SK-N-SH treated with all-trans-retinoic acid at 6 μM for 48 hours (cell line): ENCODE measurements around the gene SRP54.

Experiments
- ARNTL ChIP-seq: fragments of 450-650 bp; formaldehyde crosslinking; IDR thresholded peaks from 2 replicates; pipeline ENCODE4 v1.5.0; 2020; ENCODE audit warnings: low read depth, mild to moderate bottlenecking, moderate library complexity, borderline replicate concordance
- BACH2 ChIP-seq: fragments of 250-450 bp; sonication (Bioruptor Pico); IDR thresholded peaks from 2 replicates; pipeline ENCODE4 v1.9.0; 2021; ENCODE audit warnings: mild to moderate bottlenecking, borderline replicate concordance
- CSDC2 ChIP-seq: fragments of 250-450 bp; sonication (Bioruptor Pico); IDR thresholded peaks from 2 replicates; pipeline ENCODE4 v1.5.0; 2020; ENCODE audit warnings: mild to moderate bottlenecking, moderate library complexity
- CSRNP3 ChIP-seq: fragments of 250-450 bp; sonication (Bioruptor Pico); IDR thresholded peaks from 2 replicates; pipeline ENCODE4 v1.5.1; 2021; ENCODE audit warnings: mild to moderate bottlenecking, moderate library complexity
- ESRRG ChIP-seq: fragments of 250-450 bp; sonication (Bioruptor Pico); IDR thresholded peaks from 2 replicates; pipeline ENCODE4 v1.6.1; 2021; ENCODE audit warnings: mild to moderate bottlenecking
- POU6F1 ChIP-seq: fragments of 250-450 bp; sonication (Bioruptor Pico); IDR thresholded peaks from 2 replicates; pipeline ENCODE4 v1.8.0; 2021; ENCODE audit warnings: low read depth, mild to moderate bottlenecking, moderate library complexity, borderline replicate concordance
- RARB ChIP-seq: fragments of 250-450 bp; sonication (Bioruptor Pico); IDR thresholded peaks from 2 replicates; pipeline ENCODE4 v1.8.0; 2021; ENCODE audit warnings: mild to moderate bottlenecking, moderate library complexity
- TOX ChIP-seq: fragments of 250-450 bp; sonication (Bioruptor Pico); IDR thresholded peaks from 2 replicates; pipeline ENCODE4 v1.8.0; 2021; ENCODE audit warnings: mild to moderate bottlenecking, moderate library complexity, borderline replicate concordance
- TSHZ2 ChIP-seq: fragments of 250-450 bp; sonication (Bioruptor Pico); IDR thresholded peaks from 2 replicates; pipeline ENCODE4 v1.5.0; 2020; ENCODE audit warnings: mild to moderate bottlenecking, moderate library complexity
- ZFP30 ChIP-seq: fragments of 450-650 bp; formaldehyde crosslinking; IDR thresholded peaks from 2 replicates; pipeline ENCODE4 v1.5.0; 2022; ENCODE audit warnings: mild to moderate bottlenecking, moderate library complexity
- ZNF565 ChIP-seq: fragments of 450-650 bp; formaldehyde crosslinking; conservative IDR thresholded peaks from 2 replicates; pipeline ENCODE4 v1.5.0; 2020; ENCODE audit warnings: low read depth, mild to moderate bottlenecking, moderate library complexity
- ZNF70 ChIP-seq: fragments of 450-650 bp; formaldehyde crosslinking; IDR thresholded peaks from 2 replicates; pipeline ENCODE4 v1.5.0; 2020; ENCODE audit warnings: mild to moderate bottlenecking, moderate library complexity
- ZNF8 ChIP-seq: fragments of 450-650 bp; formaldehyde crosslinking; IDR thresholded peaks from 2 replicates; pipeline ENCODE4 v1.5.0; 2020; ENCODE audit warnings: mild to moderate bottlenecking, moderate library complexity

GRCh38 chr14:35043046-35043445 lies 60.3 kb downstream of the SRP54 start:
- no peak for TF ChIP-seq ZNF70 (CRISPR knock-in tag)
- TF ChIP-seq CSDC2 (CRISPR knock-in tag), result no peak
- TF ChIP-seq RARB, result no peak
- no peak for TF ChIP-seq ZNF565 (CRISPR knock-in tag)
- no peak for TF ChIP-seq POU6F1 (CRISPR knock-in tag)
- TF ChIP-seq ZNF8 (CRISPR knock-in tag), result no peak
- TF ChIP-seq CSRNP3 (CRISPR knock-in tag), result no peak
- TF ChIP-seq ESRRG (CRISPR knock-in tag), result no peak
- TF ChIP-seq ARNTL, result no peak
- TF ChIP-seq TSHZ2 (CRISPR knock-in tag), result no peak
- TF ChIP-seq ZFP30, result no peak
- no peak for TF ChIP-seq TOX (CRISPR knock-in tag)
- no peak for TF ChIP-seq BACH2
